ENCODE data around the gene PLCB4.
A peak's percentile ranks its signal among the peaks of the same experiment; 100 is the strongest.

The PLCB4 gene

GRCh38 chr20:9509246-9509645 is 440.4 kb downstream of the PLCB4 start:
- TF ChIP-seq ZBTB26 (tag by site-specific recombination; optimal IDR thresholded peaks at IDR 0.05): no peak
- TF ChIP-seq ZNF660 (tag by site-specific recombination; IDR thresholded peaks at IDR 0.05): no peak
- H3K36me3 ChIP-seq (ENCODE audit: control insufficient read depth in 2 of 2, insufficient read depth in 1 of 2, low read length in 2 of 2): no peaks in the 10 kb centered on the region
- no peak overlapping the region for H3K4me3 ChIP-seq (ENCODE audit: low read depth, low read length)
- H3K9me3 ChIP-seq (ENCODE audit: control insufficient read depth, insufficient read depth, low read depth, low read length): no peaks in the 10 kb centered on the region
- H3K4me1 ChIP-seq (ENCODE audit: control insufficient read depth, insufficient read depth, low read length): no peaks in the 10 kb centered on the region
- POLR2A ChIA-PET: no interaction called here
- H3K27ac ChIP-seq (ENCODE audit: extremely low read depth, low read depth, low read length): no peak overlapping the region
- CTCF ChIA-PET: no interaction called here

- POLR2A ChIA-PET: no interaction called here
- Histone ChIP-seq H3K36me3 (ENCODE audit: control insufficient read depth in 2 of 2, insufficient read depth in 1 of 2, low read length in 2 of 2) (no peaks in the 10 kb centered on the region), H3K9me3 (ENCODE audit: control insufficient read depth, insufficient read depth, low read depth, low read length) (no peaks in the 10 kb centered on the region), H3K4me3 (ENCODE audit: low read depth, low read length) (no peak overlapping the region), H3K4me1 (ENCODE audit: control insufficient read depth, insufficient read depth, low read length) (no peaks in the 10 kb centered on the region; the same call in 1 of the 2 replicates), H3K27ac (ENCODE audit: extremely low read depth, low read depth, low read length) (no peak overlapping the region)
- CTCF ChIA-PET: interaction anchor here (0.5 kb wide), 1 partner anchor 554 kb away, joined by 5 read pairs; no protein-coding TSS in a partner anchor
- TF ChIP-seq ZNF10 (tag by site-specific recombination; IDR thresholded peaks at IDR 0.05) (no peak), SALL2 (tag by site-specific recombination; IDR thresholded peaks at IDR 0.05; ENCODE audit: borderline replicate concordance) (no peak), ZNF548 (tag by site-specific recombination; IDR thresholded peaks at IDR 0.05) (no peak), ZNF223 (tag by site-specific recombination; IDR thresholded peaks at IDR 0.05) (no peak), CTCF (tag by site-specific recombination; IDR thresholded peaks at IDR 0.05) (no peak), ZNF629 (tag by site-specific recombination; IDR thresholded peaks at IDR 0.05) (no peak), GLI4 (tag by site-specific recombination; IDR thresholded peaks at IDR 0.05) (no peak), ZNF140 (tag by site-specific recombination; IDR thresholded peaks at IDR 0.05) (no peak), ZNF341 (tag by site-specific recombination; IDR thresholded peaks at IDR 0.05; ENCODE audit: low read depth) (no peak), ZNF138 (tag by site-specific recombination; IDR thresholded peaks at IDR 0.05; ENCODE audit: borderline replicate concordance) (no peak), ZNF394 (tag by site-specific recombination; IDR thresholded peaks at IDR 0.05; ENCODE audit: borderline replicate concordance) (no peak), KLF8 (tag by site-specific recombination; IDR thresholded peaks at IDR 0.05) (no peak), ELK4 (IDR thresholded peaks at IDR 0.05; ENCODE audit: borderline replicate concordance, low read depth, low read length) (no peak)
These were observed 442.0 kb downstream of the PLCB4 start for GRCh38 chr20:9510911-9511310.

GRCh38 chr20:9514072-9514460 is 445.2 kb downstream of the PLCB4 start:
- ChIA-PET CTCF (interaction anchor here (1.4 kb wide), 1 partner anchor 8 kb away, joined by 5 read pairs; no protein-coding TSS in a partner anchor), POLR2A (no interaction called here)
- no peaks in the 10 kb centered on the region; the same call in 1 of the 2 replicates for H3K4me1 ChIP-seq (ENCODE audit: control insufficient read depth, insufficient read depth, low read length)
- no peak overlapping the region for H3K27ac ChIP-seq (ENCODE audit: extremely low read depth, low read depth, low read length)
- H3K36me3 ChIP-seq (ENCODE audit: control insufficient read depth in 2 of 2, insufficient read depth in 1 of 2, low read length in 2 of 2): no peaks in the 10 kb centered on the region
- H3K9me3 ChIP-seq (ENCODE audit: control insufficient read depth, insufficient read depth, low read depth, low read length): no peaks in the 10 kb centered on the region
- no peak overlapping the region for H3K4me3 ChIP-seq (ENCODE audit: low read depth, low read length)
- TF ChIP-seq ZBTB48 (tag by site-specific recombination; IDR thresholded peaks at IDR 0.05): peak; percentile 92
- TF ChIP-seq OVOL3 (tag by site-specific recombination; IDR thresholded peaks at IDR 0.05): no peak

Measured in HEK293 (cell line).